Uterus (tissue), 2 donors: ENCODE measurements around the gene PIK3CD.

Experiments used
- CTCF ChIP-seq, 4 experiments: fragments of 200-600 bp in 2 of 4; fragments of 450-650 bp in 2 of 4; sonication (generic) in 2 of 4; IDR thresholded peaks; one replicate each; pipeline ENCODE4 v1.5.1; 2016 to 2019; ENCODE audit warnings: antibody characterized with exemption in 4 of 4, mild to moderate bottlenecking in 2 of 4, moderate library complexity in 1 of 4
- POLR2A ChIP-seq, 2 donors: fragments of 450-650 bp; IDR thresholded peaks; one replicate each; pipeline ENCODE4 v1.6.1; 2016; ENCODE audit warnings: antibody characterized with exemption in 2 of 2, mild to moderate bottlenecking in 1 of 2, moderate library complexity in 1 of 2

GRCh38 chr1:9601942-9602793 lies 49.4 kb upstream of the PIK3CD start:
- TF ChIP-seq POLR2A (IDR thresholded peaks at IDR 0.05) (no peak), CTCF (IDR thresholded peaks at IDR 0.05) (no peak)
